Left cardiac atrium (tissue), 4 donors: ENCODE data around the gene PDE8B. TPM values are rescaled to one million over a fixed set of nuclear protein-coding genes. Genes with fewer than 3 reads are reported as not detected.
"Not testable (repeated sequence)": the region's sequence is repeated elsewhere in the genome, so short reads cannot be mapped to it uniquely, and the experiment has no call there.

Experiments
- ATAC-seq, 2 donors: fragments of 200-7000 bp; cut with Tn5 transposase; one replicate each; pipeline ENCODE4 v1.9.1; 2020; ENCODE audit warnings: mild to moderate bottlenecking in 2 of 2, moderate library complexity in 2 of 2
- DNase-seq: peaks from one replicate; pipeline ENCODE4 v3.0.0-alpha.2; 2020
- intact Hi-C, 2 donors: fragments of 100-400 bp; cut with DNase I; formaldehyde crosslinking; loops; one replicate each; pipeline versions ENCODE4 v1.14.1 to v1.15.1; 2022 to 2023
- total RNA-seq, 2 donors: library from RNA; stranded (reverse); fragmentation: NEBNext Ultra II Directional; extraction: Animal tissue kit (Norgen Biotek cat#: 25700); gene quantifications; one replicate each; pipeline ENCODE4 v1.2.1, GENCODE V29; 2021
- donor health status: DM: no; HTN: yes; CAD: no.
- donor health status: DM: no; HTN: yes; CAD: no; lungs with severe emphysema.
- donor health status: DM: yes; HTN: yes; CAD: no.
- donor health status: Dilated cardiomyopathy.

PDE8B gene
- total RNA-seq, 2 donors from 2014 or later = 20.8 to 40.2 TPM

- intact Hi-C loops = no loop called here
- ATAC-seq (peak in 1 of 2 donors; percentile 55), DNase-seq (no peak)
These were observed 239.5 kb downstream of the PDE8B start for GRCh38 chr5:77449981-77450380.

GRCh38 chr5:77452351-77452750, 241.9 kb downstream of the PDE8B start:
- intact Hi-C loops = no loop called here
- ATAC-seq = no peak
- no peak for DNase-seq

GRCh38 chr5:77454123-77454522, 243.6 kb downstream of the PDE8B start:
- DNase-seq (no peak), ATAC-seq (no peak)
- intact Hi-C loops = no loop called here

- DNase-seq = no peak
- intact Hi-C loops = no loop called here
- no peak for ATAC-seq
These were observed 250.8 kb downstream of the PDE8B start for GRCh38 chr5:77461287-77461686.

- no peak for DNase-seq
- intact Hi-C loops = no loop called here
- ATAC-seq = no peak
These were observed 253.4 kb downstream of the PDE8B start for GRCh38 chr5:77463905-77464304.

- intact Hi-C loops, ATAC-seq, DNase-seq: not testable (repeated sequence)
These were observed 258.4 kb downstream of the PDE8B start for GRCh38 chr5:77468875-77469274.

GRCh38 chr5:77475041-77475440, 264.6 kb downstream of the PDE8B start:
- intact Hi-C loops, DNase-seq, ATAC-seq: not testable (repeated sequence)

Other genes with a start within 250 kb of the PDE8B start
- gene AGGF1, start 180.3 kb upstream of the PDE8B start, total RNA-seq = 10 to 100 TPM; 11.9 to 15.5 TPM
- gene ZBED3, start 123.4 kb upstream of the PDE8B start, total RNA-seq = 1 to 10 TPM; 9.7 to 10.0 TPM